Measurements from ENCODE around the gene POLD4. TPM values are rescaled to one million over a fixed set of nuclear protein-coding genes. Genes with fewer than 3 reads are reported as not detected.

Gene POLD4
- total and polyA plus RNA-seq, 2 of the 13 experiments (the other 11 are each of a cell fraction or from before 2014, with no cell fraction given) = 10.5 to 27.4 TPM

DNA sequence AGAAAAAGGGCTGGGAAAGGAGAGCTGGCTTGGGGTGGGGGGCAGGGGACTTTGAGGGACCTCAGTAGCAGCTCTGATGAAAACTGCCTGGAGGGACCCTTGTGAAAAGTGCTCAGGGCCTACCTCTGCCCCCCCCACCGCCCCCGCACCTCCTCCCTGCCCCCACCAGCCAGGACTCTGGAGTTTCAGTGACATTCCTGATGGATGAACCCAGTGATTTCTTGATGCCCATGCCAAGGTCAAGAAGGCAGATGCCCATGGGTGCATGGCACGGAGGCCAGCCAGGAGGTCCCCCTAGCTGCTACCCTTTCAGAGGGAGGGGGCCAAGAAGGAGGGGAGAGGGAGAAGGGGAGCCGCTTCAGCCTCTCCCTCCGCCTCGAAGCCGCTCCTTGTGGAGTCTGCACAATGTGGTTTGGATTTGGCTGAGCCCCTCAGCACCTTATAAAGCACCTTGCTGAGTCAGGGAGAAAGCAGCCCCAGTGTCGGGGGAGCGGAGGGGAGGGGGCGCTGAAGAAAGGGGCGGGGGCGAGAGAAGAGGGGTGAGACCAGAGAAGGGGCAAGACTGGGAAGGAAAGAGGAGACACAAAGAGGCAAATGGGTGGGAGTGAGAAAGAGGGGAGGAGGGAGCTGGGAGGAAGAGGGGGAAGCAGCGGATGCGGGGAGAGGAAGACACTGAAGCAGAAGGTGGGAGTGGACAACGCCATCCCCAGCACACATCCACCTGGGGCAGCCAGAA is 22.1 kb upstream of the POLD4 start:
- Histone ChIP-seq H3K4me2 (ENCODE audit: low read depth, low read length) (no peak overlapping the region), H3K27ac (ENCODE audit: extremely low read length, insufficient read depth, low read length) (no peak overlapping the region), H3K36me3 (replicated peaks in 1 of 2; ENCODE audit: control insufficient read depth in 1 of 2, insufficient read depth in 2 of 2, low read length in 2 of 2) (no peaks in the 10 kb centered on the region), H3K4me3 (replicated peaks in 1 of 3; ENCODE audit: insufficient read depth in 1 of 3, low read depth in 2 of 3, low read length in 3 of 3) (no peak overlapping the region), H3K9ac (ENCODE audit: insufficient read depth, low read depth, low read length) (no peak overlapping the region), H4K20me1 (ENCODE audit: insufficient read depth, low read length) (no peaks in the 10 kb centered on the region), H2AFZ (ENCODE audit: low read length) (no peak overlapping the region), H3K4me1 (ENCODE audit: insufficient read depth, low read length) (peaks cover 41% of the 10 kb centered on the region), H3K79me2 (ENCODE audit: insufficient read depth, low read length) (no peaks in the 10 kb centered on the region), H3K9me3 (ENCODE audit: low read length) (no peaks in the 10 kb centered on the region), H3K27me3 (ENCODE audit: control insufficient read depth in 1 of 2, insufficient read depth in 2 of 2, low read length in 2 of 2) (peaks cover 3 to 12% of the 10 kb centered on the region in 2 experiments; a peak in 3 of 5 replicates)
- FAIRE-seq = no peak
- in situ Hi-C loops (cut with HindIII; ENCODE audit: extremely low pct_ligation_motif_present, low pct_unique_long_range_greater_than_20kb) = no loop called here
- ChIA-PET POLR2A (interaction anchor here (1.2 to 18.5 kb wide), 2 partner anchors 16 to 22 kb away, joined by 4 to 365 read pairs; partner anchors contain the start of genes POLD4 and RAD9A), CTCF (ENCODE audit: low intra/inter-chr PET ratio, low total read pairs) (no interaction called here)
- intact Hi-C loops (cut with micrococcal nuclease; ENCODE audit: unreplicated experiment) = no loop called here
- 55% methylated on average over 14 of the region's 15 CpGs for WGBS (ENCODE audit: low lambda C conversion rate)
- no TSS peak for BruUV-seq (replicated peaks)
- DNase-seq (ENCODE audit: low spot score) = no peak
- ATAC-seq = no peak
- TF ChIP-seq, protein P1, sequence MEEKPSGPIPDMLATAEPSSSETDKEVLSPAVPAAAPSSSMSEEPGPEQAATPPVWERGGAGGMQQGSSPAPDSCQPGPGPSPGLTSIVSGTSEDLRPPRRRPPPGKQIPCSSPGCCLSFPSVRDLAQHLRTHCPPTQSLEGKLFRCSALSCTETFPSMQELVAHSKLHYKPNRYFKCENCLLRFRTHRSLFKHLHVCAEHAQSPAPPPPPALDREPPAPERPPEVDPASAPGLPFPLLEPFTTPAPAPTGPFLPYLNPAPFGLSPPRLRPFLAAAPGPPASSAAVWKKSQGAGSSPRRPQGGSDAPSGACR (CRISPR knock-in tag; IDR thresholded peaks at IDR 0.05) = no peak
- TF ChIP-seq, protein P2, sequence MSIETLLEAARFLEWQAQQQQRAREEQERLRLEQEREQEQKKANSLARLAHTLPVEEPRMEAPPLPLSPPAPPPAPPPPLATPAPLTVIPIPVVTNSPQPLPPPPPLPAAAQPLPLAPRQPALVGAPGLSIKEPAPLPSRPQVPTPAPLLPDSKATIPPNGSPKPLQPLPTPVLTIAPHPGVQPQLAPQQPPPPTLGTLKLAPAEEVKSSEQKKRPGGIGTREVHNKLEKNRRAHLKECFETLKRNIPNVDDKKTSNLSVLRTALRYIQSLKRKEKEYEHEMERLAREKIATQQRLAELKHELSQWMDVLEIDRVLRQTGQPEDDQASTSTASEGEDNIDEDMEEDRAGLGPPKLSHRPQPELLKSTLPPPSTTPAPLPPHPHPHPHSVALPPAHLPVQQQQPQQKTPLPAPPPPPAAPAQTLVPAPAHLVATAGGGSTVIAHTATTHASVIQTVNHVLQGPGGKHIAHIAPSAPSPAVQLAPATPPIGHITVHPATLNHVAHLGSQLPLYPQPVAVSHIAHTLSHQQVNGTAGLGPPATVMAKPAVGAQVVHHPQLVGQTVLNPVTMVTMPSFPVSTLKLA (IDR thresholded peaks at IDR 0.05) = no peak
- TF ChIP-seq PPARG (CRISPR knock-in tag; conservative IDR thresholded peaks at IDR 0.05) (no peak), MEF2D (CRISPR knock-in tag; IDR thresholded peaks at IDR 0.05) (no peak)
- TF ChIP-seq, protein P3, sequence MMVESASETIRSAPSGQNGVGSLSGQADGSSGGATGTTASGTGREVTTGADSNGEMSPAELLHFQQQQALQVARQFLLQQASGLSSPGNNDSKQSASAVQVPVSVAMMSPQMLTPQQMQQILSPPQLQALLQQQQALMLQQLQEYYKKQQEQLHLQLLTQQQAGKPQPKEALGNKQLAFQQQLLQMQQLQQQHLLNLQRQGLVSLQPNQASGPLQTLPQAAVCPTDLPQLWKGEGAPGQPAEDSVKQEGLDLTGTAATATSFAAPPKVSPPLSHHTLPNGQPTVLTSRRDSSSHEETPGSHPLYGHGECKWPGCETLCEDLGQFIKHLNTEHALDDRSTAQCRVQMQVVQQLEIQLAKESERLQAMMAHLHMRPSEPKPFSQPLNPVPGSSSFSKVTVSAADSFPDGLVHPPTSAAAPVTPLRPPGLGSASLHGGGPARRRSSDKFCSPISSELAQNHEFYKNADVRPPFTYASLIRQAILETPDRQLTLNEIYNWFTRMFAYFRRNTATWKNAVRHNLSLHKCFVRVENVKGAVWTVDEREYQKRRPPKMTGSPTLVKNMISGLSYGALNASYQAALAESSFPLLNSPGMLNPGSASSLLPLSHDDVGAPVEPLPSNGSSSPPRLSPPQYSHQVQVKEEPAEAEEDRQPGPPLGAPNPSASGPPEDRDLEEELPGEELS (CRISPR knock-in tag; IDR thresholded peaks at IDR 0.05) = no peak
- TF ChIP-seq, protein P4, sequence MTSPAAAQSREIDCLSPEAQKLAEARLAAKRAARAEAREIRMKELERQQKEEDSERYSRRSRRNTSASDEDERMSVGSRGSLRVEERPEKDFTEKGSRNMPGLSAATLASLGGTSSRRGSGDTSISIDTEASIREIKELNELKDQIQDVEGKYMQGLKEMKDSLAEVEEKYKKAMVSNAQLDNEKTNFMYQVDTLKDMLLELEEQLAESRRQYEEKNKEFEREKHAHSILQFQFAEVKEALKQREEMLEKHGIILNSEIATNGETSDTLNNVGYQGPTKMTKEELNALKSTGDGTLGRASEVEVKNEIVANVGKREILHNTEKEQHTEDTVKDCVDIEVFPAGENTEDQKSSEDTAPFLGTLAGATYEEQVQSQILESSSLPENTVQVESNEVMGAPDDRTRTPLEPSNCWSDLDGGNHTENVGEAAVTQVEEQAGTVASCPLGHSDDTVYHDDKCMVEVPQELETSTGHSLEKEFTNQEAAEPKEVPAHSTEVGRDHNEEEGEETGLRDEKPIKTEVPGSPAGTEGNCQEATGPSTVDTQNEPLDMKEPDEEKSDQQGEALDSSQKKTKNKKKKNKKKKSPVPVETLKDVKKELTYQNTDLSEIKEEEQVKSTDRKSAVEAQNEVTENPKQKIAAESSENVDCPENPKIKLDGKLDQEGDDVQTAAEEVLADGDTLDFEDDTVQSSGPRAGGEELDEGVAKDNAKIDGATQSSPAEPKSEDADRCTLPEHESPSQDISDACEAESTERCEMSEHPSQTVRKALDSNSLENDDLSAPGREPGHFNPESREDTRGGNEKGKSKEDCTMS (CRISPR knock-in tag; conservative IDR thresholded peaks at IDR 0.05) = no peak
- TF ChIP-seq, protein P5, sequence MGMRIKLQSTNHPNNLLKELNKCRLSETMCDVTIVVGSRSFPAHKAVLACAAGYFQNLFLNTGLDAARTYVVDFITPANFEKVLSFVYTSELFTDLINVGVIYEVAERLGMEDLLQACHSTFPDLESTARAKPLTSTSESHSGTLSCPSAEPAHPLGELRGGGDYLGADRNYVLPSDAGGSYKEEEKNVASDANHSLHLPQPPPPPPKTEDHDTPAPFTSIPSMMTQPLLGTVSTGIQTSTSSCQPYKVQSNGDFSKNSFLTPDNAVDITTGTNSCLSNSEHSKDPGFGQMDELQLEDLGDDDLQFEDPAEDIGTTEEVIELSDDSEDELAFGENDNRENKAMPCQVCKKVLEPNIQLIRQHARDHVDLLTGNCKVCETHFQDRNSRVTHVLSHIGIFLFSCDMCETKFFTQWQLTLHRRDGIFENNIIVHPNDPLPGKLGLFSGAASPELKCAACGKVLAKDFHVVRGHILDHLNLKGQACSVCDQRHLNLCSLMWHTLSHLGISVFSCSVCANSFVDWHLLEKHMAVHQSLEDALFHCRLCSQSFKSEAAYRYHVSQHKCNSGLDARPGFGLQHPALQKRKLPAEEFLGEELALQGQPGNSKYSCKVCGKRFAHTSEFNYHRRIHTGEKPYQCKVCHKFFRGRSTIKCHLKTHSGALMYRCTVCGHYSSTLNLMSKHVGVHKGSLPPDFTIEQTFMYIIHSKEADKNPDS (CRISPR knock-in tag; IDR thresholded peaks at IDR 0.05) = no peak
- TF ChIP-seq, protein P6, sequence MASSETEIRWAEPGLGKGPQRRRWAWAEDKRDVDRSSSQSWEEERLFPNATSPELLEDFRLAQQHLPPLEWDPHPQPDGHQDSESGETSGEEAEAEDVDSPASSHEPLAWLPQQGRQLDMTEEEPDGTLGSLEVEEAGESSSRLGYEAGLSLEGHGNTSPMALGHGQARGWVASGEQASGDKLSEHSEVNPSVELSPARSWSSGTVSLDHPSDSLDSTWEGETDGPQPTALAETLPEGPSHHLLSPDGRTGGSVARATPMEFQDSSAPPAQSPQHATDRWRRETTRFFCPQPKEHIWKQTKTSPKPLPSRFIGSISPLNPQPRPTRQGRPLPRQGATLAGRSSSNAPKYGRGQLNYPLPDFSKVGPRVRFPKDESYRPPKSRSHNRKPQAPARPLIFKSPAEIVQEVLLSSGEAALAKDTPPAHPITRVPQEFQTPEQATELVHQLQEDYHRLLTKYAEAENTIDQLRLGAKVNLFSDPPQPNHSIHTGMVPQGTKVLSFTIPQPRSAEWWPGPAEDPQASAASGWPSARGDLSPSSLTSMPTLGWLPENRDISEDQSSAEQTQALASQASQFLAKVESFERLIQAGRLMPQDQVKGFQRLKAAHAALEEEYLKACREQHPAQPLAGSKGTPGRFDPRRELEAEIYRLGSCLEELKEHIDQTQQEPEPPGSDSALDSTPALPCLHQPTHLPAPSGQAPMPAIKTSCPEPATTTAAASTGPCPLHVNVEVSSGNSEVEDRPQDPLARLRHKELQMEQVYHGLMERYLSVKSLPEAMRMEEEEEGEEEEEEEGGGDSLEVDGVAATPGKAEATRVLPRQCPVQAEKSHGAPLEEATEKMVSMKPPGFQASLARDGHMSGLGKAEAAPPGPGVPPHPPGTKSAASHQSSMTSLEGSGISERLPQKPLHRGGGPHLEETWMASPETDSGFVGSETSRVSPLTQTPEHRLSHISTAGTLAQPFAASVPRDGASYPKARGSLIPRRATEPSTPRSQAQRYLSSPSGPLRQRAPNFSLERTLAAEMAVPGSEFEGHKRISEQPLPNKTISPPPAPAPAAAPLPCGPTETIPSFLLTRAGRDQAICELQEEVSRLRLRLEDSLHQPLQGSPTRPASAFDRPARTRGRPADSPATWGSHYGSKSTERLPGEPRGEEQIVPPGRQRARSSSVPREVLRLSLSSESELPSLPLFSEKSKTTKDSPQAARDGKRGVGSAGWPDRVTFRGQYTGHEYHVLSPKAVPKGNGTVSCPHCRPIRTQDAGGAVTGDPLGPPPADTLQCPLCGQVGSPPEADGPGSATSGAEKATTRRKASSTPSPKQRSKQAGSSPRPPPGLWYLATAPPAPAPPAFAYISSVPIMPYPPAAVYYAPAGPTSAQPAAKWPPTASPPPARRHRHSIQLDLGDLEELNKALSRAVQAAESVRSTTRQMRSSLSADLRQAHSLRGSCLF (CRISPR knock-in tag; IDR thresholded peaks at IDR 0.05; ENCODE audit: borderline replicate concordance) = no peak
